Muscle layer of duodenum (tissue), 2 donors: ENCODE results near the gene CDT1.

Experiments used
- H3K27ac ChIP-seq: one replicate; pipeline ENCODE4 v1.7.0; 2013; ENCODE audit warnings: mild to moderate bottlenecking, low read length
- H3K27me3 ChIP-seq: one replicate; pipeline ENCODE4 v1.7.0; 2013; ENCODE audit warnings: low read depth, mild to moderate bottlenecking, control low read depth, low read length
- H3K36me3 ChIP-seq, 2 donors: one replicate each; pipeline ENCODE4 v1.7.0; 2013; ENCODE audit warnings: low read length in 2 of 2, control low read depth in 1 of 2, mild to moderate bottlenecking in 1 of 2; ENCODE audit not compliant: insufficient read depth in 2 of 2, control insufficient read depth in 1 of 2
- H3K4me1 ChIP-seq, 2 donors: one replicate each; pipeline ENCODE4 v1.7.0; 2013; ENCODE audit warnings: low read length in 2 of 2, mild to moderate bottlenecking in 2 of 2, control low read depth in 1 of 2, moderate library complexity in 1 of 2; ENCODE audit not compliant: insufficient read depth in 2 of 2, control insufficient read depth in 1 of 2
- H3K4me3 ChIP-seq, 2 donors: one replicate each; pipeline ENCODE4 v1.7.0; 2013; ENCODE audit warnings: low read length in 2 of 2, low read depth in 1 of 2, mild to moderate bottlenecking in 1 of 2
- H3K9me3 ChIP-seq, 2 donors: one replicate each; pipeline ENCODE4 v1.7.0; 2013; ENCODE audit warnings: low read length in 2 of 2, control low read depth in 1 of 2, mild to moderate bottlenecking in 1 of 2; ENCODE audit not compliant: control insufficient read depth in 1 of 2
- donor health status: healthy.

Gene CDT1

DNA sequence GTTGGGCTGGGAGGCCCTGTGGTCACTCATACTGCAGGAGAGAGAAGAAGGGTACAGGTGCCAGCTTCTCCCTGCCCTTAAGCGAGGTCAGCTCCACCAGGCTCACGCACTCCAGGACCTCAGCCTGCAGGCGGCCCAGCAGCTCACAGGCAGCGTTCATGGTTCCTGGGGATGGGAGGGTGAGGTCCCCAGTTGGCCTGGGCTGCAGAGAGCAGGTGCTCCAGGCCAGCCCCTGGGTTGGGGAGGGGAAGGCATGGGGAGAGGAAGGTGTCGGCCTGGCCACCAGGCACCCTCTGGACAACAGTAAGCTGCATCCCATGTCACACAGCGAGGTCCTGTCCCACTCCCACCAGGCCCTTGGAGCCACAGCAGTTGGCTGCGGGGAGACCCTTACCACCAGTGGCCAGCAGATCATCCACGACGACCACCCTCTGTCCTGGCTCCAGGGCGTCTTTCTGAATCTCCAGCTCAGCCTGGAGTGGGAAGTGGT, 6.1 kb downstream of the CDT1 start:
- H3K4me3 ChIP-seq, result peak overlapping the region in 1 of 2 donors; percentile 74
- no peaks in the 10 kb centered on the region for H3K27me3 ChIP-seq
- no peaks in the 10 kb centered on the region for H3K9me3 ChIP-seq
- peaks cover 4 to 6% of the 10 kb centered on the region in 2 donors for H3K36me3 ChIP-seq
- no peak overlapping the region for H3K27ac ChIP-seq
- peaks cover 7 to 32% of the 10 kb centered on the region in 2 donors for H3K4me1 ChIP-seq

- H3K27ac ChIP-seq, result peak overlapping the region; percentile 33
- H3K9me3 ChIP-seq, result no peaks in the 10 kb centered on the region
- peak overlapping the region; percentile 73 to 74 for H3K4me3 ChIP-seq
- H3K4me1 ChIP-seq, result peaks cover 7 to 31% of the 10 kb centered on the region in 2 donors
- H3K27me3 ChIP-seq, result no peaks in the 10 kb centered on the region
- peaks cover 4 to 6% of the 10 kb centered on the region in 2 donors for H3K36me3 ChIP-seq
Measured at GRCh38 chr16:88810166-88810911, 6.8 kb downstream of the CDT1 start.

- Histone ChIP-seq H3K4me1 (peaks cover 7 to 31% of the 10 kb centered on the region in 2 donors), H3K27me3 (no peaks in the 10 kb centered on the region), H3K4me3 (peak overlapping the region; percentile 73 to 74), H3K36me3 (peaks cover 4 to 6% of the 10 kb centered on the region in 2 donors), H3K27ac (peak overlapping the region; percentile 33), H3K9me3 (no peaks in the 10 kb centered on the region)
Measured at GRCh38 chr16:88810912-88811768, 7.6 kb downstream of the CDT1 start.

DNA sequence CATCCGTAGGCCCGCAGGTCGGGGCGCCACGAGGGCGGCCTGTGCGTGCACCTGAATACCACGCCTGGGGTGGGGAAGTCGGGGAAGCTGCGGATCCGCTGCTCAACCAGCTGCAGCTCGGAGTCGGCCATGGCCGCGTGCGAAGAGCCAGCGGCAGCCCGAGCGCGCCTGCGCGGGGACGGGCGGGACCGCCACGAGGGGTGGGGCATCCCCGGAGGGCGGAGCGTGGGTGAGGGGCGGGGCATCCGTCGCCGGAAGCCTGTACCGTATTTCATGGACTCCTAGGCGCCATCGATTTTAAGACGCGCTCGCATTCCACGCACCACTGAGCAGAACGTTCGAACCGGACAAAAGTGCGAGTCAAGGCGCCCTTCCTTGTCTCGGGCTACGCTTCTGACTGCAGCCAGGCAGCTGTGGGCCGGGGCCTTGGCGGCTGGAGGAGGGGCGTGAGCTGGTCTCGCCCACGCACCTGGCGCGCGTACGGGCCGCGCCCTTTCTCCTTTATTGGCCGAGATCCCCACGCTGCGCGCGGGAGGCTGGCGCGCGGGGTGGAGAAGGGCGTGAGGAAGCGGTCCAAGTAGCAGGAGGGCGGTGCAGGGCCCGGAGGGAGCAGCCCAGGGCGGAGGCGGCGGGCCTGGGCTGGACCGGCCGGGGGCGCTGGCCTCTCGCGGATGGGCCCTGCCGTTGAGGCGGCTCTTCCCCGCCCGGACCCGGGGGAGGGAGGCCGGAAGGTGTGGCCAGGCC, 8.4 kb downstream of the CDT1 start, which contains the start of gene APRT:
APRT (minus strand) TSS at position 160 of the 744 bp plus-strand sequence; CDS start at position 131, 29 bp downstream.
- Histone ChIP-seq H3K27ac (peak within 1 kb of the TSS; percentile 51), H3K4me1 (peaks cover 7 to 31% of the 10 kb centered on the region in 2 donors), H3K27me3 (no peaks in the 10 kb centered on the region)

GRCh38 chr16:88812513-88813268, 9.1 kb downstream of the CDT1 start:
- Histone ChIP-seq H3K4me1 (peaks cover 7 to 31% of the 10 kb centered on the region in 2 donors), H3K27me3 (no peaks in the 10 kb centered on the region), H3K9me3 (no peaks in the 10 kb centered on the region), H3K4me3 (peak overlapping the region; percentile 73 to 74), H3K27ac (peak overlapping the region; percentile 51), H3K36me3 (peaks cover 4 to 6% of the 10 kb centered on the region in 2 donors)

More for the DNA sequence above, 8.4 kb downstream of the CDT1 start, which contains the start of gene APRT:
- peak within 1 kb of the TSS; percentile 73 to 74 for H3K4me3 ChIP-seq
- peaks cover 4 to 6% of the 10 kb centered on the region in 2 donors for H3K36me3 ChIP-seq
- no peaks in the 10 kb centered on the region for H3K9me3 ChIP-seq

DNA sequence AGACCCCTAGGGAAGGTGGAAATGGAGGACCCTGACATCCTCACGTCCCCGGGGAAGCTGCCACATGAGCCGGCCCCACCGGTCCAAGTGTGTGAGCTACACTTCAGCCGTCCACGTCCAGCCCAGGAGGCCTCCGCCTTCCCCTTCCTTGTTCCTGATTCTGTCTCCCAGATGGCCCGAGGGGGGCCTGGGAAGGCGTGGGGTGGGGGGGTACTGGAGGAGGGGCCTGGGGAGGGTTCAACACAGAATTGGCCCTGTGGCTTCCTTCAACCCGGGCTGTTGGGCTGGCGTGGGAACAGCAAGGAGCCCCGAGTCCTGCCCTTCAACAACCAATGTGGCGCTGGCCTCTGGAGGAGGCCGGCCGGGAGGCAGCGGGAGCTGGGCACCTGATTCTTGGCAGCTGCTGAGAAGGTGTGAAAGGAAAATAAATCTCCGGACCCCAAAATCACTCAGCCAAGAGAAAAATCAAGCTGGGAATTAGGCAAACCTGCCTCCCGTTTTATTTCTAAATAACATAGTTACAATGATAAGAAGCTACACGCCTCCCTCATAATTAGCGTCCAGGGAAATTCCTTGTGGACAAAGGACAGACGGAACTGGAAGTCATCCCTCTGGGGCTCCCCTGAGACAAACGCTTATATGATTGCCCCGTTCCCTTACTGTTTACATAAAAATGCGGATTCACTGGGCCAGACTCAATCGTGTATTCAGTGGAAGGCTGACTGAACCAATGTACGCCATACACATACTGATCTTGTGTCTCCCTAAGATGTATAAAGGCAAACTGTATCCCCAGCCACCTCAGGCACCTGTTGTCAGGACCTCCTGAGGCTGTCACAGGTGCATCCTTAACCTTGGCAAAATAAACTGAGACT, 9.9 kb downstream of the CDT1 start:
- peak overlapping the region in 1 of 2 donors; percentile 73 for H3K4me3 ChIP-seq

DNA sequence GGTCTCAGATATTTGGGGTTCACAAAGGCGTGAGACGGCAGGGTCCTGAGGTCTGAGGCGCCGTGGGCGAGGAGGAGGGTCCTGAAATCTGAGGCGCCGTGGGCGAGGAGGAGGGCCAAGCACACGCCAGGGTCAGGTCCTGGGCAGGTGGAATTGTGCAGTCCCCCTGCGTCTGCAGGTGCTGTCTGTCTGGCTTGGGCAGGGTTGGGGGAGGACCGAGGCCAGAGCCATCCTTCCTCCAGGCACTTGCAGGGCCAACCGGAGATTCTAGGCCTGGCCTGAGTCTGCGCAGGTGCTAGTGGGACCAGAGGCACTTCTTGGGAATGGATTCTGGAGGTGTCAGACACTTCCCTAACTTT, 10.5 kb downstream of the CDT1 start:
- H3K27me3 ChIP-seq, result no peaks in the 10 kb centered on the region
- H3K9me3 ChIP-seq, result no peaks in the 10 kb centered on the region
- peaks cover 2 to 4% of the 10 kb centered on the region in 2 donors for H3K36me3 ChIP-seq
- peaks cover 7 to 31% of the 10 kb centered on the region in 2 donors for H3K4me1 ChIP-seq
- H3K4me3 ChIP-seq, result no peak overlapping the region
- no peak overlapping the region for H3K27ac ChIP-seq

More for the DNA sequence above, 9.9 kb downstream of the CDT1 start:
- H3K36me3 ChIP-seq, result peaks cover 4 to 6% of the 10 kb centered on the region in 2 donors
- no peaks in the 10 kb centered on the region for H3K27me3 ChIP-seq
- H3K9me3 ChIP-seq, result no peaks in the 10 kb centered on the region
- peaks cover 7 to 31% of the 10 kb centered on the region in 2 donors for H3K4me1 ChIP-seq
- no peak overlapping the region for H3K27ac ChIP-seq

DNA sequence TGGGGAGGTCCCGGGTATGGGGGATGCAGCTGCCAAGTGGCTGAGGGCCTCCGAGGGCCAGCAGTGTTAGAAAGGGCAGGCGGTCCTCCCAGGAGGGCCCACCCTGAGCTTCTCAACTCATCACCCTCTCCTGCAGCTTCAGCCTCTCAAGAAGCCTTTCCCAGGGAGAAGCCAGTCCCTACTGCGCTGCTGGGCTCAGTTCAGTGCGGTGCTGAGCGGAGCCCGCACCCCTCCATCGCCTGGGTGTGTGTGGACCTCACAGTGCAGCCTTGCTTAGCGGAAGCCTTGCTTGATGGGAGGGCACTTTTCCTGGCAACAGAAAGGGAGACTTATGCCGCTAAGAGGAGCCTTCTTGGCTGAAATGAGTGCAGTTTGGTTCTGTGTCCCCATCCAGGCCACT, 11.6 kb downstream of the CDT1 start:
- H3K36me3 ChIP-seq, result no peaks in the 10 kb centered on the region
- H3K27ac ChIP-seq, result no peak overlapping the region
- no peak overlapping the region for H3K4me3 ChIP-seq
- H3K27me3 ChIP-seq, result no peaks in the 10 kb centered on the region
- H3K9me3 ChIP-seq, result no peaks in the 10 kb centered on the region
- H3K4me1 ChIP-seq, result peaks cover 6 to 23% of the 10 kb centered on the region in 2 donors

DNA sequence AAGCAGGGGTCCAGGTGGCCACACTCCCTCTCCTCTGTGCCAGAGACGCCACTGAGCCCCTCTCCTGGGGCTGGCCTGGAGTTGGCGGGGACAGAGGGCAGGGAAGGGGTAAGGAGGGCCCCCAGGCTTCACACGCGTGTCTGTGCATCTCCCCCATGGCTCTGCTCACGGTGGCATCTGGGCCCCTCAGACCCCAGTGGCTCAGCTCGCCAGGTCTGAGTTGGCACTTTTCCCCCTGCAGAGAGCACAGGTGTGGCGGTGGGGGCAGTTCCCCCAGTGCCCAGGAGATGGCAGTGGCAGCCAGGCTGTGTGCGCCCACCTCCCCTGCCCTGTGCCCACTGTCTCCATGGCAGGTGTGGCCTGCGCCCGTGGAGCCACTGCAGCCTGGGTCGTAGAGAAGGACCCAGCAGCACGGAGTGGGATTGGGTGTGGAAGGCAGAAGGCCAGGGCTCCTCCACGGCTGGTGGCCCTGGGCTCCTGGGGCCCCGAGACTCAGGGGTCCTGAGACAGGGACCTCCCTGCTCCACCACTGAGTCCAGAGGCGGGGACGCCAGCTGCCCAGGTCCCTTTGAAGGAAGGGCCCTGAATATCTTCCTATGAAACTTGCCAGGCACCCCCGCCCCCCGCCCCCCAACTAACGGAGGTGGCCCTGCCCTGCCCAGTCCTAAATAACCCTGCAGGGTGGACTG, 12.5 kb downstream of the CDT1 start:
- Histone ChIP-seq H3K27me3 (no peaks in the 10 kb centered on the region), H3K27ac (no peak overlapping the region), H3K9me3 (no peaks in the 10 kb centered on the region), H3K4me1 (peaks cover 0 to 14% of the 10 kb centered on the region in 2 donors), H3K36me3 (no peaks in the 10 kb centered on the region), H3K4me3 (no peak overlapping the region)
